K562 (cell line): ENCODE measurements around the gene HTR4. TPM values are rescaled to one million over a fixed set of nuclear protein-coding genes. Genes with fewer than 3 reads are reported as not detected.

ENCODE experiments used
- ATAC-seq: fragments of 200-7000 bp; cut with Tn5 transposase; 3 replicates; pipeline ENCODE4 v1.9.1; 2020; ENCODE audit warnings: moderate library complexity
- BruUV-seq: library from RNA; stranded (reverse); fragments of 400-500 nt; replicated peaks from 2 replicates; lab custom pipeline; 2021; lab: Mats Ljungman, UMichigan
- CTCF ChIA-PET: fragments of 300-600 bp; formaldehyde crosslinking; extraction: SDS; loops from one replicate; lab custom pipeline; 2021; ENCODE audit warnings: low intra/inter-chr PET ratio; lab: Yijun Ruan, JAX
- POLR2A ChIA-PET: fragments of 300-600, 350-650 bp; sonication (Branson Sonifier 250); formaldehyde crosslinking; extraction: SDS; loops from one replicate; lab custom pipeline; 2021; ENCODE audit warnings: antibody characterized with exemption, inconsistent platforms; lab: Yijun Ruan, JAX
- DNase-seq, 4 experiments: peaks; one replicate each; pipeline versions ENCODE4 v3.0.0 to v3.0.0-alpha.2; 2011 to 2018; ENCODE audit warnings: low spot score in 3 of 4, mixed read lengths in 3 of 4; ENCODE audit errors: extremely low read depth in 1 of 4
- FAIRE-seq: peaks from 2 replicates; lab custom pipeline; 2011; peaks lifted over from hg19 to GRCh38; lab: Jason Lieb, UNC
- H2AFZ ChIP-seq: 2 replicates; pipeline ENCODE4 v1.6.0; 2011; ENCODE audit warnings: low read depth, low read length, control low read depth, inconsistent platforms
- H3K27ac ChIP-seq: fragments of 200-600 bp; 3 replicates; pipeline ENCODE4 v1.8.0; 2011; ENCODE audit warnings: low read depth, mild to moderate bottlenecking, control low read depth, inconsistent platforms, low read length, moderate library complexity, mixed read lengths; ENCODE audit errors: extremely low read depth
- H3K27me3 ChIP-seq, 2 experiments: fragments of 300-600 bp in 1 of 2; 2 replicates in 1 of 2; 3 replicates in 1 of 2; pipeline versions ENCODE4 v1.6.0 to v1.8.0; 2011; ENCODE audit warnings: inconsistent platforms in 2 of 2, low read length in 2 of 2, mild to moderate bottlenecking in 1 of 2, mixed read lengths in 1 of 2, moderate library complexity in 1 of 2; ENCODE audit not compliant: control insufficient read depth in 2 of 2, insufficient read depth in 2 of 2
- H3K36me3 ChIP-seq: fragments of 300-600 bp; 3 replicates; pipeline ENCODE4 v1.8.0; 2011; ENCODE audit warnings: mild to moderate bottlenecking, low read length, inconsistent platforms; ENCODE audit not compliant: control insufficient read depth, insufficient read depth
- H3K4me1 ChIP-seq, 2 experiments: fragments of 200-600 bp in 1 of 2; replicated peaks in 1 of 2; 2 replicates in 1 of 2; 3 replicates in 1 of 2; pipeline versions ENCODE4 v1.5.1 to v1.8.0; 2011; ENCODE audit warnings: inconsistent platforms in 2 of 2, low read length in 2 of 2, mild to moderate bottlenecking in 1 of 2, mixed read lengths in 1 of 2, moderate library complexity in 1 of 2; ENCODE audit not compliant: control insufficient read depth in 2 of 2, insufficient read depth in 2 of 2
- H3K4me2 ChIP-seq: 2 replicates; pipeline ENCODE4 v1.6.1; 2011; ENCODE audit warnings: low read length, control low read depth, inconsistent platforms, mixed read lengths; ENCODE audit not compliant: insufficient read depth
- H3K4me3 ChIP-seq: fragments of 200-600 bp; sonication (generic), shearing (Covaris generic); 2 replicates; pipeline ENCODE4 v1.5.1; 2016; ENCODE audit warnings: control low read depth, inconsistent platforms
- H3K79me2 ChIP-seq: fragments of 200-600 bp; 3 replicates; pipeline ENCODE4 v1.8.0; 2011; ENCODE audit warnings: low read length, inconsistent platforms; ENCODE audit not compliant: control insufficient read depth, insufficient read depth
- H3K9ac ChIP-seq, 2 experiments: 2 replicates each; pipeline versions ENCODE4 v1.6.0 to v1.6.1; 2011; ENCODE audit warnings: low read depth in 2 of 2, low read length in 2 of 2, control low read depth in 1 of 2, inconsistent platforms in 1 of 2, mild to moderate bottlenecking in 1 of 2, mixed read lengths in 1 of 2; ENCODE audit not compliant: insufficient read depth in 1 of 2
- H3K9me1 ChIP-seq: one replicate; pipeline ENCODE4 v1.6.0; 2011; ENCODE audit warnings: inconsistent platforms, mild to moderate bottlenecking, low read length, moderate library complexity; ENCODE audit not compliant: control insufficient read depth, insufficient read depth
- H3K9me3 ChIP-seq: replicated peaks from 2 replicates; pipeline ENCODE4 v1.5.1; 2011; ENCODE audit warnings: low read depth, low read length, inconsistent platforms; ENCODE audit not compliant: control insufficient read depth, insufficient read depth
- H4K20me1 ChIP-seq: replicated peaks from 2 replicates; pipeline ENCODE4 v1.6.1; 2011; ENCODE audit warnings: low read length, inconsistent platforms, mixed read lengths; ENCODE audit not compliant: control insufficient read depth, insufficient read depth
- BRD4 ChIP-seq: fragments of 200-600 bp; sonication (generic); IDR thresholded peaks from 2 replicates; pipeline ENCODE4 v1.6.1; 2017; ENCODE audit warnings: inconsistent platforms
- CBFA2T3 ChIP-seq: fragments of 450-650 bp; IDR thresholded peaks from 2 replicates; pipeline ENCODE4 v1.6.1; 2017
- CEBPB ChIP-seq: fragments of 450-650 bp; IDR thresholded peaks from 2 replicates; pipeline ENCODE4 v1.6.1; 2016; ENCODE audit warnings: missing genetic modification characterization, missing compliant biosample characterization
- FUS ChIP-seq: fragments of 200-400 bp; formaldehyde crosslinking; optimal IDR thresholded peaks from 2 replicates; pipeline ENCODE3; 2017; ENCODE audit warnings: low read depth, low read length
- HDAC8 ChIP-seq: fragments of 450-650 bp; IDR thresholded peaks from 2 replicates; pipeline ENCODE4 v1.6.1; 2016; ENCODE audit warnings: mild to moderate bottlenecking, missing genetic modification characterization, moderate library complexity, missing compliant biosample characterization
- HMGXB4 ChIP-seq: sonication (generic); formaldehyde crosslinking; IDR thresholded peaks from 2 replicates; pipeline ENCODE4 v1.8.1; 2023; ENCODE audit warnings: mild to moderate bottlenecking, missing genetic modification reagents
- HOMEZ ChIP-seq: fragments of 250-450 bp; sonication (Bioruptor Pico); IDR thresholded peaks from 2 replicates; pipeline ENCODE4 v1.4.0; 2020; ENCODE audit warnings: mild to moderate bottlenecking, moderate library complexity
- MTA3 ChIP-seq: fragments of 450-650 bp; formaldehyde crosslinking; IDR thresholded peaks from 2 replicates; pipeline ENCODE4 v1.6.1; 2017; ENCODE audit warnings: mild to moderate bottlenecking, borderline replicate concordance
- NCOA1 ChIP-seq: fragments of 450-650 bp; IDR thresholded peaks from 2 replicates; pipeline ENCODE4 v1.6.1; 2016; ENCODE audit warnings: low read depth
- NR1H2 ChIP-seq: sonication (generic); formaldehyde crosslinking; IDR thresholded peaks from 2 replicates; pipeline ENCODE4 v1.4.0; 2020; ENCODE audit warnings: mild to moderate bottlenecking, missing genetic modification reagents
- PHF21A ChIP-seq: fragments of 450-650 bp; IDR thresholded peaks from 2 replicates; pipeline ENCODE4 v1.6.1; 2017; ENCODE audit warnings: low read depth, borderline replicate concordance
- POLR3G ChIP-seq: IDR thresholded peaks from 2 replicates; pipeline ENCODE4 v1.6.1; 2011; ENCODE audit not compliant: insufficient read length, insufficient replicate concordance; ENCODE audit errors: extremely low read depth
- RAD51 ChIP-seq: fragments of 450-650 bp; IDR thresholded peaks from 2 replicates; pipeline ENCODE4 v1.7.1; 2016; ENCODE audit warnings: low read depth, mild to moderate bottlenecking, borderline replicate concordance
- SETDB1 ChIP-seq: IDR thresholded peaks from one replicate; pipeline ENCODE4 v1.6.1; 2012; ENCODE audit warnings: low read length, control low read depth, inconsistent platforms
- ZBTB43 ChIP-seq: sonication (generic); formaldehyde crosslinking; IDR thresholded peaks from 2 replicates; pipeline ENCODE4 v1.8.0; 2023; ENCODE audit warnings: mild to moderate bottlenecking, missing genetic modification reagents
- ZNF174 ChIP-seq: fragments of 250-450 bp; sonication (Bioruptor Pico); IDR thresholded peaks from 2 replicates; pipeline ENCODE4 v1.4.0; 2020; ENCODE audit warnings: mild to moderate bottlenecking
- ZNF324 ChIP-seq: fragments of 250-450 bp; sonication (Bioruptor Pico); IDR thresholded peaks from 2 replicates; pipeline ENCODE4 v1.4.0; 2020; ENCODE audit warnings: mild to moderate bottlenecking
- ZNF76 ChIP-seq: fragments of 250-450 bp; sonication (Bioruptor Pico); IDR thresholded peaks from 2 replicates; pipeline ENCODE4 v1.4.0; 2020; ENCODE audit warnings: mild to moderate bottlenecking, moderate library complexity, borderline replicate concordance
- ZSCAN29 ChIP-seq: fragments of 450-650 bp; IDR thresholded peaks from 2 replicates; pipeline ENCODE4 v1.6.1; 2017
- WGBS: fragments of 100-300 bp; shearing (Covaris generic); methylation state at CpG from one replicate; pipeline ENCODE4 v1.1.6; 2016; ENCODE audit warnings: low coverage, mixed read lengths; ENCODE audit not compliant: insufficient coverage; ENCODE audit errors: missing lambda C conversion rate; 5-methylcytosine and 5-hydroxymethylcytosine counted together
- in situ Hi-C: fragments of 300-500 bp; cut with MboI; formaldehyde crosslinking; loops from 4 replicates; pipeline ENCODE4 v1.15.0; 2018; ENCODE audit warnings: inconsistent platforms, mixed read lengths
- intact Hi-C: fragments of 100-400 bp; cut with micrococcal nuclease; formaldehyde crosslinking; loops from 2 replicates; pipeline ENCODE4 v1.14.2; 2022
- polyA plus RNA-seq, 8 experiments: library from polyadenylated mRNA; depleted of rRNA in 4 of 8; stranded (reverse) in 5 of 8; unstranded in 3 of 8; fragments of >200 nt; fragmentation: Nextera tagmentation in 2 of 8; fragmentation: Illumina TruSeq in 1 of 8; extraction: Ambion mirVana in 2 of 8; extraction: Trizol in 1 of 8; gene quantifications; 2 replicates each; pipeline versions ENCODE4 v1.2.1 to v1.2.3, GENCODE V29; 2011 to 2014; ENCODE audit warnings: inconsistent platforms in 1 of 8, missing spikeins in 1 of 8
- total RNA-seq, 7 experiments: library from RNA; depleted of rRNA in 6 of 7; stranded (reverse); fragments of >200 nt in 6 of 7; fragmentation: Illumina TruSeq in 2 of 7; extraction: Trizol in 2 of 7; gene quantifications; 2 replicates each; pipeline versions ENCODE4 v1.2.1 to v1.2.3, GENCODE V29; 2011 to 2021; ENCODE audit warnings: low replicate concordance in 1 of 7
- TF ChIP-seq, protein P1 (sequence below): fragments of 450-650 bp; IDR thresholded peaks from 2 replicates; pipeline ENCODE4 v1.6.1; 2016; ENCODE audit warnings: antibody characterized with exemption

The HTR4 gene
- total and polyA plus RNA-seq, 9 of the 15 experiments (the other 6 are each of a cell fraction or from before 2014, with no cell fraction given): 0.13 TPM; not detected in 8

- Histone ChIP-seq H3K27me3 (no peaks in the 10 kb centered on the region), H3K9me3 (no peaks in the 10 kb centered on the region), H3K79me2 (no peaks in the 10 kb centered on the region), H3K4me2 (peak overlapping the region; percentile 60; the same call in 1 of the 2 replicates), H3K27ac (peak overlapping the region; percentile 53; the same call in 1 of the 3 replicates), H3K9ac (no peak overlapping the region), H3K36me3 (no peaks in the 10 kb centered on the region), H3K4me1 (peaks cover 0 to 19% of the 10 kb centered on the region in 2 experiments; a peak in 2 of 5 replicates), H3K9me1 (no peaks in the 10 kb centered on the region), H4K20me1 (no peaks in the 10 kb centered on the region), H2AFZ (peak overlapping the region; percentile 60), H3K4me3 (no peak overlapping the region)
- in situ Hi-C loops (no loop called here), intact Hi-C loops (loop anchor here (10.0 kb wide), 1 partner anchor 111 kb away; no protein-coding TSS in a partner anchor)
- CTCF ChIA-PET: no interaction called here
- DNase-seq: peak in 2 of 4 experiments; percentile 33 to 61
- ATAC-seq: peak; percentile 80
- 0% methylated on average over 3 of the region's 4 CpGs for WGBS
- FAIRE-seq: peak; percentile 26
- BruUV-seq: no TSS peak
- POLR2A ChIA-PET: interaction anchor here (0.9 to 1.0 kb wide), 3 partner anchors 9 to 14 kb away, joined by 3 to 5 read pairs (median 4); no protein-coding TSS in a partner anchor
- TF ChIP-seq ZSCAN29 (no peak), PHF21A (no peak), ZNF324 (CRISPR knock-in tag) (no peak), BRD4 (no peak), CEBPB (no peak), RAD51 (peak; percentile 65; the same call in 1 of the 2 replicates), HMGXB4 (CRISPR knock-in tag) (no peak), ZNF76 (CRISPR knock-in tag) (no peak), CBFA2T3 (peak; percentile 82), NCOA1 (no peak), ZBTB43 (CRISPR knock-in tag) (no peak), MTA3 (no peak), POLR3G (no peak), ZNF174 (CRISPR knock-in tag) (no peak), FUS (no peak), NR1H2 (CRISPR knock-in tag) (no peak), HOMEZ (no peak), HDAC8 (no peak), SETDB1 (no peak)
- TF ChIP-seq, protein P1, sequence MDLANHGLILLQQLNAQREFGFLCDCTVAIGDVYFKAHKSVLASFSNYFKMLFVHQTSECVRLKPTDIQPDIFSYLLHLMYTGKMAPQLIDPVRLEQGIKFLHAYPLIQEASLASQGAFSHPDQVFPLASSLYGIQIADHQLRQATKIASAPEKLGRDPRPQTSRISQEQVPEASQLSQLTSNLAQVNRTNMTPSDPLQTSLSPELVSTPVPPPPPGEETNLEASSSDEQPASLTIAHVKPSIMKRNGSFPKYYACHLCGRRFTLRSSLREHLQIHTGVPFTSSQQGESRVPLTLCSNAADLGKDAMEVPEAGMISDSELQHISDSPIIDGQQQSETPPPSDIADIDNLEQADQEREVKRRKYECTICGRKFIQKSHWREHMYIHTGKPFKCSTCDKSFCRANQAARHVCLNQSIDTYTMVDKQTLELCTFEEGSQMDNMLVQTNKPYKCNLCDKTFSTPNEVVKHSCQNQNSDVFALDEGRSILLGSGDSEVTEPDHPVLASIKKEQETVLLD: no peak
Measured at GRCh38 chr5:148574167-148574566, 80.2 kb downstream of the HTR4 start.
